Islet precursor cell (in vitro differentiated cells): ENCODE data around the gene PCDH15.
A peak's percentile ranks its signal among the peaks of the same experiment; 100 is the strongest.

Experiments used
- DNase-seq: peaks from one replicate; pipeline ENCODE4 v3.0.0-alpha.2; 2018

Gene PCDH15

GRCh38 chr10:54108961-54109360 is 692.1 kb downstream of the PCDH15 start:
- DNase-seq: no peak

GRCh38 chr10:54096892-54097291 is 704.1 kb downstream of the PCDH15 start:
- DNase-seq: no peak

- DNase-seq: peak; percentile 80
These were observed 706.7 kb downstream of the PCDH15 start for GRCh38 chr10:54094321-54094720.

- no peak for DNase-seq
These were observed 709.8 kb downstream of the PCDH15 start for GRCh38 chr10:54091237-54091636.

- DNase-seq: peak; percentile 53
These were observed 719.1 kb downstream of the PCDH15 start for GRCh38 chr10:54081950-54082349.

- DNase-seq: no peak
These were observed 733.7 kb downstream of the PCDH15 start for GRCh38 chr10:54067361-54067760.

GRCh38 chr10:54066646-54067045 is 734.4 kb downstream of the PCDH15 start:
- no peak for DNase-seq

GRCh38 chr10:54065106-54065505 is 735.9 kb downstream of the PCDH15 start:
- no peak for DNase-seq

GRCh38 chr10:54064215-54064614 is 736.8 kb downstream of the PCDH15 start:
- no peak for DNase-seq

- no peak for DNase-seq
These were observed 737.5 kb downstream of the PCDH15 start for GRCh38 chr10:54063514-54063913.

GRCh38 chr10:54060572-54060971 is 740.5 kb downstream of the PCDH15 start:
- no peak for DNase-seq

- DNase-seq: no peak
These were observed 743.7 kb downstream of the PCDH15 start for GRCh38 chr10:54057357-54057756.

- DNase-seq: no peak
These were observed 774.7 kb downstream of the PCDH15 start for GRCh38 chr10:54026340-54026739.

GRCh38 chr10:54011117-54011516 is 789.9 kb downstream of the PCDH15 start:
- DNase-seq: no peak

GRCh38 chr10:54010337-54010933 is 790.6 kb downstream of the PCDH15 start:
- peak; percentile 55 for DNase-seq

- peak; percentile 46 for DNase-seq
These were observed 791.4 kb downstream of the PCDH15 start for GRCh38 chr10:54009672-54010071.

GRCh38 chr10:54002077-54002476 is 799.0 kb downstream of the PCDH15 start:
- no peak for DNase-seq

- no peak for DNase-seq
These were observed 803.1 kb downstream of the PCDH15 start for GRCh38 chr10:53997953-53998352.

- no peak for DNase-seq
These were observed 810.2 kb downstream of the PCDH15 start for GRCh38 chr10:53990799-53991238.

GRCh38 chr10:53983431-53983830 is 817.6 kb downstream of the PCDH15 start:
- no peak for DNase-seq

- DNase-seq: no peak
These were observed 820.8 kb downstream of the PCDH15 start for GRCh38 chr10:53980210-53980609.

GRCh38 chr10:53978301-53978700 is 822.7 kb downstream of the PCDH15 start:
- DNase-seq: no peak

GRCh38 chr10:53977267-53977666 is 823.8 kb downstream of the PCDH15 start:
- no peak for DNase-seq

- DNase-seq: peak; percentile 62
These were observed 843.6 kb downstream of the PCDH15 start for GRCh38 chr10:53957401-53957800.

GRCh38 chr10:53955091-53955490 is 845.9 kb downstream of the PCDH15 start:
- DNase-seq: no peak
